Measurements from ENCODE around the gene CDH23. TPM values are rescaled to one million over a fixed set of nuclear protein-coding genes. Genes with fewer than 3 reads are reported as not detected.

CDH23 gene
- total RNA-seq, 2 experiments from 2014 or later = 1.6 TPM

GRCh38 chr10:71646037-71646436, 249.3 kb downstream of the CDH23 start:
- H3K27ac Mint-ChIP-seq = no peak overlapping the region
- DNase-seq = no peak
- no peak overlapping the region for H3K4me3 Mint-ChIP-seq
- H3K9me3 Mint-ChIP-seq = no peaks in the 10 kb centered on the region
- no peaks in the 10 kb centered on the region for H3K27me3 Mint-ChIP-seq (ENCODE audit: low read depth)
- H3K36me3 Mint-ChIP-seq (ENCODE audit: low read depth) = no peaks in the 10 kb centered on the region
- peaks cover 11% of the 10 kb centered on the region for H3K4me1 Mint-ChIP-seq (ENCODE audit: low read depth)
- CTCF ChIA-PET = interaction anchor here (0.9 to 1.1 kb wide), 2 partner anchors 53 to 62 kb away, joined by 3 read pairs; no protein-coding TSS in a partner anchor
- intact Hi-C loops (cut with micrococcal nuclease) = no loop called here

- CTCF ChIA-PET = interaction anchor here (0.9 to 1.1 kb wide), 2 partner anchors 52 to 62 kb away, joined by 3 read pairs; no protein-coding TSS in a partner anchor
- H3K9me3 Mint-ChIP-seq = no peaks in the 10 kb centered on the region
- no peak for DNase-seq
- no peak overlapping the region for H3K4me3 Mint-ChIP-seq
- H3K36me3 Mint-ChIP-seq (ENCODE audit: low read depth) = no peaks in the 10 kb centered on the region
- no peaks in the 10 kb centered on the region for H3K27me3 Mint-ChIP-seq (ENCODE audit: low read depth)
- peaks cover 11% of the 10 kb centered on the region for H3K4me1 Mint-ChIP-seq (ENCODE audit: low read depth)
- intact Hi-C loops (cut with micrococcal nuclease) = no loop called here
- no peak overlapping the region for H3K27ac Mint-ChIP-seq
Measured at GRCh38 chr10:71646592-71647292, 250.0 kb downstream of the CDH23 start.

GRCh38 chr10:71647526-71648253, 251.0 kb downstream of the CDH23 start:
- no peak for DNase-seq
- CTCF ChIA-PET = interaction anchor here (1.1 kb wide), 1 partner anchor 48 kb away, joined by 3 read pairs; no protein-coding TSS in a partner anchor
- H3K27ac Mint-ChIP-seq = no peak overlapping the region
- no peak overlapping the region for H3K4me3 Mint-ChIP-seq
- no peaks in the 10 kb centered on the region for H3K9me3 Mint-ChIP-seq
- H3K4me1 Mint-ChIP-seq (ENCODE audit: low read depth) = peaks cover 11% of the 10 kb centered on the region
- intact Hi-C loops (cut with micrococcal nuclease) = no loop called here
- H3K36me3 Mint-ChIP-seq (ENCODE audit: low read depth) = no peaks in the 10 kb centered on the region
- no peaks in the 10 kb centered on the region for H3K27me3 Mint-ChIP-seq (ENCODE audit: low read depth)

GRCh38 chr10:71648254-71648932, 251.7 kb downstream of the CDH23 start:
- H3K36me3 Mint-ChIP-seq (ENCODE audit: low read depth) = no peaks in the 10 kb centered on the region
- DNase-seq = no peak
- H3K27ac Mint-ChIP-seq = no peak overlapping the region
- intact Hi-C loops (cut with micrococcal nuclease) = no loop called here
- H3K9me3 Mint-ChIP-seq = no peaks in the 10 kb centered on the region
- no peaks in the 10 kb centered on the region for H3K27me3 Mint-ChIP-seq (ENCODE audit: low read depth)
- CTCF ChIA-PET = interaction anchor here (0.6 to 1.1 kb wide), 2 partner anchors 38 to 47 kb away, joined by 3 to 6 read pairs; no protein-coding TSS in a partner anchor
- peaks cover 11% of the 10 kb centered on the region for H3K4me1 Mint-ChIP-seq (ENCODE audit: low read depth)
- no peak overlapping the region for H3K4me3 Mint-ChIP-seq

GRCh38 chr10:71648933-71649320, 252.2 kb downstream of the CDH23 start:
- H3K27me3 Mint-ChIP-seq (ENCODE audit: low read depth) = no peaks in the 10 kb centered on the region
- H3K4me1 Mint-ChIP-seq (ENCODE audit: low read depth) = peaks cover 8% of the 10 kb centered on the region
- no peaks in the 10 kb centered on the region for H3K9me3 Mint-ChIP-seq
- no peaks in the 10 kb centered on the region for H3K36me3 Mint-ChIP-seq (ENCODE audit: low read depth)
- no peak overlapping the region for H3K4me3 Mint-ChIP-seq
- intact Hi-C loops (cut with micrococcal nuclease) = no loop called here
- no peak overlapping the region for H3K27ac Mint-ChIP-seq
- CTCF ChIA-PET = interaction anchor here (0.6 to 1.1 kb wide), 2 partner anchors 39 to 47 kb away, joined by 3 to 6 read pairs; no protein-coding TSS in a partner anchor
- DNase-seq = no peak

DNA sequence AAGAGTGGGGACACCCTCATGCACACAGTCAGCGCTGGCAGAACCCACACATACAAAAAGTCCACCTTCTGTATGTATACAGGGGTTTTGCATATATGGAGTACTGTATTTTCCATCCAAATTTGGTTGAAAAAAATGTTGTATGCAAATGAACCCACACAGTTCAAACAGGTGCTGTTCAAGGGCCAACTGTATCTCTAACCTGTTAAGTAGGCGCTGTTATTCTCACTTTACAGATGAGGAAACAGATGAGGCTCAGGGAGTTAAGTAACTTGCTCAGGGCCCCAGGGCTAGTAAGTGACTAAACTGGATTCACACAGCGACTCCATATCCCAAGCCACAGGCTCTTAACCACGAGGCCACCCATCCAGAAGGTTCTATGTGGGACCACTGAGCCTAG, 252.9 kb downstream of the CDH23 start:
- H3K36me3 Mint-ChIP-seq (ENCODE audit: low read depth) = no peaks in the 10 kb centered on the region
- no peaks in the 10 kb centered on the region for H3K27me3 Mint-ChIP-seq (ENCODE audit: low read depth)
- H3K27ac Mint-ChIP-seq = no peak overlapping the region
- intact Hi-C loops (cut with micrococcal nuclease) = no loop called here
- H3K4me3 Mint-ChIP-seq = no peak overlapping the region
- DNase-seq = no peak
- H3K4me1 Mint-ChIP-seq (ENCODE audit: low read depth) = peaks cover 5% of the 10 kb centered on the region
- no peaks in the 10 kb centered on the region for H3K9me3 Mint-ChIP-seq
- CTCF ChIA-PET = interaction anchor here (0.5 to 1.2 kb wide), 2 partner anchors 42 to 473 kb away, joined by 4 read pairs; no protein-coding TSS in a partner anchor

GRCh38 chr10:71650397-71650796, 253.7 kb downstream of the CDH23 start:
- H3K4me3 Mint-ChIP-seq = no peak overlapping the region
- CTCF ChIA-PET = interaction anchor here (0.5 to 1.2 kb wide), 2 partner anchors 42 to 472 kb away, joined by 4 read pairs; no protein-coding TSS in a partner anchor
- H3K27me3 Mint-ChIP-seq (ENCODE audit: low read depth) = no peaks in the 10 kb centered on the region
- no peaks in the 10 kb centered on the region for H3K9me3 Mint-ChIP-seq
- no peak overlapping the region for H3K27ac Mint-ChIP-seq
- no peak for DNase-seq
- intact Hi-C loops (cut with micrococcal nuclease) = no loop called here
- no peaks in the 10 kb centered on the region for H3K36me3 Mint-ChIP-seq (ENCODE audit: low read depth)
- H3K4me1 Mint-ChIP-seq (ENCODE audit: low read depth) = no peaks in the 10 kb centered on the region

DNA sequence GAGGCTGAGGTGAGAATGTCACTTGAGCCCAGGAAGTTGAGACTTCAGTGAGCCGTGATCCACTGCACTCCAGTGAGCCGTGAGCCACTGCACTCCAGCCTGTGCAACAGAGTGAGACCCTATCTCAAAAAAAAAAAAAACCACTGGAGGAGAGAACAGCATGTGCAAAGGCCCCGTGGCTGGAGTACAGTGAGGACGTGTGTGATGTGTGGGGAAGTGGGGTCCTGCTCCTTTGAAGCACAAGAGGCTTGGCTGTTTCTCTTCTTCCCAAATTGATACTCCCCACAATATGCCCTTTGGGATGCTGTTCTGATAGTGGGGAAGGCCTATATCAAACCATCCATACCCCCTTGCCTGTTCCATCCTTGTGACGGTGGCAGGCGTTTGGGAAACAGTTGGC, 254.7 kb downstream of the CDH23 start:
- no peaks in the 10 kb centered on the region for H3K36me3 Mint-ChIP-seq (ENCODE audit: low read depth)
- intact Hi-C loops (cut with micrococcal nuclease) = no loop called here
- H3K4me3 Mint-ChIP-seq = no peak overlapping the region
- H3K27me3 Mint-ChIP-seq (ENCODE audit: low read depth) = no peaks in the 10 kb centered on the region
- no peaks in the 10 kb centered on the region for H3K4me1 Mint-ChIP-seq (ENCODE audit: low read depth)
- DNase-seq = no peak
- CTCF ChIA-PET = no interaction called here
- H3K9me3 Mint-ChIP-seq = no peaks in the 10 kb centered on the region
- no peak overlapping the region for H3K27ac Mint-ChIP-seq

DNA sequence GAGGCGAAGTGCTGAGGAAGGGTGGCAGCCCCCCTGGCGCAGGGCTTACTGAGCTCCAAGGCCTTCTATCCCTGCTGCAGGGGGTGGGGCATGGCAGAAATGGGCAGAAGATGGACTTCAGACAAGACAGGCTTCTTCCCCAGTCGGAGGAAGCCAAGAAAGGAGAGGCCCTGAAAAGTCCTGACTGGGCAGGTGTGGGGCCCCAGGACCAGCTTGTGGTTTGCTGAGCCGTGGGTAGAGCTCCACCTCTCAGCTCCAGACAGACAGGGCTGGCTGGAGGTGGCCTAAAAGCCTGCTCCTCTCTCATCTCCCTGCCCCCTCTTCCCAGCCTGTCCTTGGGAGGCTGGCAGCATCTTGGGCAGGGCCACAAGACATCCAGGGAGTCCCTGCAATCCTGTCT, 255.2 kb downstream of the CDH23 start:
- H3K27me3 Mint-ChIP-seq (ENCODE audit: low read depth) = no peaks in the 10 kb centered on the region
- no peaks in the 10 kb centered on the region for H3K4me1 Mint-ChIP-seq (ENCODE audit: low read depth)
- no peak overlapping the region for H3K27ac Mint-ChIP-seq
- H3K36me3 Mint-ChIP-seq (ENCODE audit: low read depth) = no peaks in the 10 kb centered on the region
- no peaks in the 10 kb centered on the region for H3K9me3 Mint-ChIP-seq
- DNase-seq = no peak
- CTCF ChIA-PET = no interaction called here
- intact Hi-C loops (cut with micrococcal nuclease) = no loop called here
- no peak overlapping the region for H3K4me3 Mint-ChIP-seq

GRCh38 chr10:71653044-71653443, 256.3 kb downstream of the CDH23 start:
- Mint-ChIP-seq H3K27me3 (ENCODE audit: low read depth) (no peaks in the 10 kb centered on the region), H3K4me3 (no peak overlapping the region), H3K4me1 (ENCODE audit: low read depth) (no peaks in the 10 kb centered on the region), H3K27ac (no peak overlapping the region), H3K9me3 (no peaks in the 10 kb centered on the region), H3K36me3 (ENCODE audit: low read depth) (no peaks in the 10 kb centered on the region)
- intact Hi-C loops (cut with micrococcal nuclease) = no loop called here
- DNase-seq = no peak
- CTCF ChIA-PET = interaction anchor here (0.7 kb wide), 1 partner anchor 43 kb away, joined by 3 read pairs; no protein-coding TSS in a partner anchor

DNA sequence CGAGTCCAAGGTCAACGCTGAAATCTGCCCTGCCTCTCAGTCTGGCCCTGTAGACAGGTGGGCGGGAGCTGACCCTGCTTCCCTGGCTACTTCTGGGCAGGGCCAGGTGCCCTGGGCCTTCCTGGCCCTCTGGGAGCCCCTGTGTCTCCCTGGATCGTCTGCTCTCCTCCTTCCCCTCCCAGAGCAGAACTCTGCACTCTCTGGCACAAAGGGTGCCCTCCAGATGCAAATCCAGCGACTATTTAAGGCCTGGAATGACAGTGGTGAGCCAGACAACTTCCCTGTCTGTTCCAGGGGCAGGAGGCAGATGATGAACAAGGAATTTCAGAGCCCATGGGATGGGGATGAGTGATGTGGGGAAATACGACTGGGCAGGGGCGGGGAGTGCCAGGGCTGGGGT, 259.5 kb downstream of the CDH23 start:
- CTCF ChIA-PET = no interaction called here
- no peak overlapping the region for H3K4me3 Mint-ChIP-seq
- intact Hi-C loops (cut with micrococcal nuclease) = no loop called here
- H3K27me3 Mint-ChIP-seq (ENCODE audit: low read depth) = no peaks in the 10 kb centered on the region
- no peaks in the 10 kb centered on the region for H3K4me1 Mint-ChIP-seq (ENCODE audit: low read depth)
- H3K9me3 Mint-ChIP-seq = no peaks in the 10 kb centered on the region
- no peak for DNase-seq
- H3K27ac Mint-ChIP-seq = no peak overlapping the region
- no peaks in the 10 kb centered on the region for H3K36me3 Mint-ChIP-seq (ENCODE audit: low read depth)

DNA sequence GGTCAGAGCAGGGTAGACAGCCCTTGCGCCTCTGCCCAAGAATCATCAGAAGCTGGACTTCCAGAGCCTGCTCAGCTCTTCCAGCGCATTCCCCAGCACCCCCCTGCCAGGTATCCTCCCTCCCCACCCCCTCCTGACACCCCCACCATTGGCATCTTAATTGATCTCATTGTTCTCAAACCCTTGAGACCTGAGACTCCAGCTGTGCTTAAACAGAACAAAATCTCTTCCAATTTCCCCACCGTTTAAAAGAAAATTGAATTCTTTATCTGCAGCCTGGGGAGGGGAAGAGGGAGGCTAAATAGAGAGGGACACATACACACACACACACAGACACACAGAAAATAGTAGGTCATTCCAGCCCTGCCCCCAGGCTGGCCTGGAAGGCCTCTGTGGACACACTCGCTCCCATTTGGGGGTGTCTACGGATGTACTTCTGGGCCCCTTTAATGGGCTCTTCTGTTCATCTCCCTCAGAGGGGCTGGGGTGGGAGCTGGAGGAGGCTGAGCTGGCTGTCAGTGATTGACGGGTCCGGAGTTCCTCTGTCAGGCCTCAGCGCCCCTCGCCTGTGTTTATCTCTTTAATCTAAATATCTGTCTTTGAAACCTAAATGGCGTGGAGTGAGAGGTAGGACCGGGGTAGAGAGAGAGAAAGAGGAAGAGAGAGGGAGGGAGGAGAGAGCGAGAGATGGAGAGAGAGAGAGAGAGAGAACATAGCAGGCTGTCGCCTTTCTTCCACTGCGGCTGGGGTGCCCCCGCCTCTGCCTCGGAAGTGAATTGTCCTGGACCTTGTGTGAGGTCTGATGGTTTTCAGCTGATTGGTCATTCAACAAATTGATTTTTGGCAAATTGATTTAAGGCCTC, 261.1 kb downstream of the CDH23 start:
- H3K27me3 Mint-ChIP-seq (ENCODE audit: low read depth) = no peaks in the 10 kb centered on the region
- H3K4me3 Mint-ChIP-seq = no peak overlapping the region
- no peak overlapping the region for H3K27ac Mint-ChIP-seq
- intact Hi-C loops (cut with micrococcal nuclease) = no loop called here
- no peaks in the 10 kb centered on the region for H3K4me1 Mint-ChIP-seq (ENCODE audit: low read depth)
- H3K36me3 Mint-ChIP-seq (ENCODE audit: low read depth) = no peaks in the 10 kb centered on the region
- no peaks in the 10 kb centered on the region for H3K9me3 Mint-ChIP-seq
- CTCF ChIA-PET = no interaction called here
- no peak for DNase-seq
